HepG2 (cell line): Measurements from ENCODE around the gene RER1. TPM values are rescaled to one million over a fixed set of nuclear protein-coding genes. Genes with fewer than 3 reads are reported as not detected.

ENCODE experiments used
- ATAC-seq: fragments of 200-7000 bp; cut with Tn5 transposase; 3 replicates; pipeline ENCODE4 v1.9.1; 2020; ENCODE audit warnings: mild to moderate bottlenecking, moderate library complexity
- BruUV-seq: library from RNA; stranded (reverse); fragments of 400-500 nt; replicated peaks from 2 replicates; lab custom pipeline; 2021; lab: Mats Ljungman, UMichigan
- CTCF ChIA-PET: fragments of 300-600 bp; formaldehyde crosslinking; extraction: SDS; loops from one replicate; lab custom pipeline; 2021; ENCODE audit warnings: low total read pairs, inconsistent platforms, low intra/inter-chr PET ratio; lab: Yijun Ruan, JAX
- POLR2A ChIA-PET: fragments of 350-600 bp; sonication (Branson Sonifier 250); formaldehyde crosslinking; loops from one replicate; lab custom pipeline; 2020; ENCODE audit warnings: antibody characterized with exemption, inconsistent platforms; lab: Yijun Ruan, JAX
- DNase-seq: peaks from one replicate; pipeline ENCODE4 v3.0.0-alpha.2; 2015; ENCODE audit warnings: low spot score
- FAIRE-seq: peaks from 3 replicates; lab custom pipeline; 2011; peaks lifted over from hg19 to GRCh38; lab: Jason Lieb, UNC
- H2AFZ ChIP-seq: one replicate; pipeline ENCODE4 v1.6.1; 2011; ENCODE audit warnings: low read length, inconsistent platforms
- H3K27ac ChIP-seq: fragments of 300-600 bp; 3 replicates; pipeline ENCODE4 v1.8.0; 2011; ENCODE audit warnings: mixed run types, mild to moderate bottlenecking, mixed read lengths, low read length, inconsistent platforms; ENCODE audit not compliant: insufficient read depth; ENCODE audit errors: extremely low read length
- H3K27me3 ChIP-seq, 2 experiments: fragments of 200-600 bp in 1 of 2; 2 replicates in 1 of 2; 3 replicates in 1 of 2; pipeline versions ENCODE4 v1.6.0 to v1.8.0; 2011; ENCODE audit warnings: low read length in 2 of 2, mild to moderate bottlenecking in 2 of 2, moderate library complexity in 2 of 2, inconsistent platforms in 1 of 2; ENCODE audit not compliant: insufficient read depth in 2 of 2, control insufficient read depth in 1 of 2
- H3K36me3 ChIP-seq, 2 experiments: fragments of 200-600 bp in 1 of 2; replicated peaks in 1 of 2; 2 replicates in 1 of 2; 3 replicates in 1 of 2; pipeline versions ENCODE4 v1.5.1 to v1.8.0; 2011; ENCODE audit warnings: low read length in 2 of 2, inconsistent platforms in 1 of 2; ENCODE audit not compliant: insufficient read depth in 2 of 2, control insufficient read depth in 1 of 2
- H3K4me1 ChIP-seq: 2 replicates; pipeline ENCODE4 v1.5.1; 2012; ENCODE audit warnings: low read length, inconsistent platforms; ENCODE audit not compliant: insufficient read depth
- H3K4me2 ChIP-seq: 2 replicates; pipeline ENCODE4 v1.6.0; 2011; ENCODE audit warnings: low read depth, low read length, inconsistent platforms
- H3K4me3 ChIP-seq, 3 experiments: fragments of 200-600 bp in 1 of 3; sonication (generic), shearing (Covaris generic) in 1 of 3; replicated peaks in 1 of 3; 2 replicates each; pipeline ENCODE4 v1.5.1; 2011 to 2016; ENCODE audit warnings: low read length in 3 of 3, inconsistent platforms in 2 of 3, low read depth in 2 of 3, mild to moderate bottlenecking in 2 of 3, control low read depth in 1 of 3, mixed read lengths in 1 of 3; ENCODE audit not compliant: insufficient read depth in 1 of 3
- H3K79me2 ChIP-seq: one replicate; pipeline ENCODE4 v1.6.1; 2011; ENCODE audit warnings: low read length, inconsistent platforms; ENCODE audit not compliant: insufficient read depth
- H3K9ac ChIP-seq: 2 replicates; pipeline ENCODE4 v1.6.0; 2011; ENCODE audit warnings: mild to moderate bottlenecking, low read depth, low read length, inconsistent platforms; ENCODE audit not compliant: insufficient read depth
- H3K9me3 ChIP-seq: 2 replicates; pipeline ENCODE4 v1.5.1; 2012; ENCODE audit warnings: mild to moderate bottlenecking, low read length
- H4K20me1 ChIP-seq: 2 replicates; pipeline ENCODE4 v1.6.0; 2011; ENCODE audit warnings: inconsistent platforms, mild to moderate bottlenecking, low read length, moderate library complexity; ENCODE audit not compliant: insufficient read depth
- CAMTA2 ChIP-seq: sonication (generic); formaldehyde crosslinking; IDR thresholded peaks from 2 replicates; pipeline ENCODE4 v1.4.0; 2020; ENCODE audit warnings: mild to moderate bottlenecking, missing genetic modification reagents, borderline replicate concordance
- HES4 ChIP-seq: sonication (generic); formaldehyde crosslinking; IDR thresholded peaks from 2 replicates; pipeline ENCODE4 v1.9.0; 2021; ENCODE audit warnings: mild to moderate bottlenecking, missing genetic modification reagents, borderline replicate concordance
- NR2C2 ChIP-seq: sonication (generic); formaldehyde crosslinking; IDR thresholded peaks from 2 replicates; pipeline ENCODE4 v1.4.0; 2020; ENCODE audit warnings: missing genetic modification reagents, mild to moderate bottlenecking, moderate library complexity, borderline replicate concordance
- PAWR ChIP-seq: sonication (generic); formaldehyde crosslinking; IDR thresholded peaks from 2 replicates; pipeline ENCODE4 v1.4.0; 2020; ENCODE audit warnings: missing genetic modification reagents, mild to moderate bottlenecking, borderline replicate concordance
- PHF21A ChIP-seq: sonication (generic); formaldehyde crosslinking; IDR thresholded peaks from 2 replicates; pipeline ENCODE4 v1.5.0; 2020; ENCODE audit warnings: mild to moderate bottlenecking, missing genetic modification reagents
- RAD21 ChIP-seq: fragments of 450-650 bp; formaldehyde crosslinking; IDR thresholded peaks from 2 replicates; pipeline ENCODE4 v1.5.0; 2020; ENCODE audit warnings: mild to moderate bottlenecking
- RBAK ChIP-seq: sonication (generic); formaldehyde crosslinking; IDR thresholded peaks from 2 replicates; pipeline ENCODE4 v1.5.1; 2020; ENCODE audit warnings: mild to moderate bottlenecking, missing genetic modification reagents
- RFXANK ChIP-seq: IDR thresholded peaks from 2 replicates; pipeline ENCODE4 v1.6.1; 2016
- SAFB2 ChIP-seq: sonication (generic); formaldehyde crosslinking; IDR thresholded peaks from 2 replicates; pipeline ENCODE4 v1.5.1; 2020; ENCODE audit warnings: missing genetic modification reagents, low read depth, mild to moderate bottlenecking, borderline replicate concordance
- SALL2 ChIP-seq: sonication (generic); formaldehyde crosslinking; IDR thresholded peaks from 2 replicates; pipeline ENCODE4 v1.8.1; 2023; ENCODE audit warnings: mild to moderate bottlenecking, missing genetic modification reagents, inconsistent platforms
- whole genome bisulfite sequencing: methylation state at CpG from one replicate; pipeline ENCODE4 v1.1.6; 2017; ENCODE audit warnings: low lambda C conversion rate; 5-methylcytosine and 5-hydroxymethylcytosine counted together
- in situ Hi-C: cut with HindIII; loops from 2 replicates; pipeline ENCODE4 v1.10.0; 2017; ENCODE audit warnings: low pct_unique_long_range_greater_than_20kb; ENCODE audit not compliant: extremely low pct_ligation_motif_present
- intact Hi-C: fragments of 100-400 bp; cut with micrococcal nuclease; formaldehyde crosslinking; loops from one replicate; pipeline ENCODE4 v1.10.0; 2022; ENCODE audit not compliant: unreplicated experiment
- polyA plus RNA-seq, 8 experiments: library from polyadenylated mRNA; depleted of rRNA in 3 of 8; stranded (reverse) in 7 of 8; unstranded in 1 of 8; fragments of >200 nt; fragmentation: Illumina TruSeq in 4 of 8; extraction: Trizol in 4 of 8; gene quantifications; 2 replicates each; pipeline versions ENCODE4 v1.2.1 to v1.2.3, GENCODE V29; 2011 to 2016; ENCODE audit warnings: low read depth in 4 of 8, missing spikeins in 1 of 8, mixed read lengths in 1 of 8; ENCODE audit not compliant: insufficient read depth in 1 of 8
- total RNA-seq, 5 experiments: library from RNA; depleted of rRNA; stranded (reverse); fragments of >200 nt; fragmentation: Illumina TruSeq; extraction: Trizol; gene quantifications; 2 replicates each; pipeline ENCODE4 v1.2.3, GENCODE V29; 2016; ENCODE audit warnings: low read depth in 1 of 5
- TF ChIP-seq, protein P1 (sequence below): sonication (generic); formaldehyde crosslinking; IDR thresholded peaks from 2 replicates; pipeline ENCODE4 v1.8.0; 2022; ENCODE audit warnings: mild to moderate bottlenecking, missing genetic modification reagents
- TF ChIP-seq, protein P2 (sequence below): IDR thresholded peaks from 2 replicates; pipeline ENCODE4 v1.6.1; 2016
- TF ChIP-seq, protein P3 (sequence below): sonication (generic); formaldehyde crosslinking; IDR thresholded peaks from 2 replicates; pipeline ENCODE4 v1.5.0; 2020; ENCODE audit warnings: mild to moderate bottlenecking, missing genetic modification reagents, moderate library complexity

The RER1 gene
- total and polyA plus RNA-seq, 2 of the 13 experiments (the other 11 are each of a cell fraction or from before 2014, with no cell fraction given) = 128 to 164 TPM

DNA sequence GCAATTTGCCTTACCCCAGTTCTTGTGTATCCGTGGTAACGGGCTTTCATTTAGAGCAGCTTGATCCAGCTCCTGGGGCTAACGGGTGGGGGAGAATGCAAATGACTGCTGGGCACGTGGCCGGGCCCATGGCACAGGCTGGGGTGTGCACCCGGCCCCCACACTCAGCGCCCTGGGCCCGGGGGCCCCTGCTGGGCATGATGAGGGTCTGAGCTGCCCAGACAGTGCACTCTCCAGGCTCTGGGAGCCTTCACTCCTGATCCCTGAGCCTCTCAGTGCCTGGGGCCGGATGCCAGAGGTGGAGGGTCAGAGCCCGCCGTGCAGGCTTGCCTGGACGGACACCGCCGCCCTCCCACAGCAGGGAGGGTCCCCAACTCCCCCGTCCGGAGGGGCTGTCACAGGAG is 40.8 kb downstream of the RER1 start:
- no peaks in the 10 kb centered on the region for H3K36me3 ChIP-seq
- in situ Hi-C loops = no loop called here
- no peak overlapping the region for H2AFZ ChIP-seq
- H3K27ac ChIP-seq = no peak overlapping the region
- BruUV-seq = no TSS peak
- peaks cover 19 to 60% of the 10 kb centered on the region in 2 experiments for H3K27me3 ChIP-seq
- no peak overlapping the region for H3K4me3 ChIP-seq
- no peak for ATAC-seq
- H3K9me3 ChIP-seq = peaks cover 12% of the 10 kb centered on the region; the same call in 1 of the 2 replicates
- POLR2A ChIA-PET = no interaction called here
- TF ChIP-seq RAD21 (CRISPR knock-in tag) (no peak), SAFB2 (CRISPR knock-in tag) (no peak), HES4 (CRISPR knock-in tag) (no peak), PHF21A (CRISPR knock-in tag) (no peak), RFXANK (CRISPR knock-in tag) (no peak), CAMTA2 (CRISPR knock-in tag) (no peak), PAWR (no peak), SALL2 (no peak), RBAK (CRISPR knock-in tag) (no peak), NR2C2 (CRISPR knock-in tag) (no peak)
- TF ChIP-seq, protein P1, sequence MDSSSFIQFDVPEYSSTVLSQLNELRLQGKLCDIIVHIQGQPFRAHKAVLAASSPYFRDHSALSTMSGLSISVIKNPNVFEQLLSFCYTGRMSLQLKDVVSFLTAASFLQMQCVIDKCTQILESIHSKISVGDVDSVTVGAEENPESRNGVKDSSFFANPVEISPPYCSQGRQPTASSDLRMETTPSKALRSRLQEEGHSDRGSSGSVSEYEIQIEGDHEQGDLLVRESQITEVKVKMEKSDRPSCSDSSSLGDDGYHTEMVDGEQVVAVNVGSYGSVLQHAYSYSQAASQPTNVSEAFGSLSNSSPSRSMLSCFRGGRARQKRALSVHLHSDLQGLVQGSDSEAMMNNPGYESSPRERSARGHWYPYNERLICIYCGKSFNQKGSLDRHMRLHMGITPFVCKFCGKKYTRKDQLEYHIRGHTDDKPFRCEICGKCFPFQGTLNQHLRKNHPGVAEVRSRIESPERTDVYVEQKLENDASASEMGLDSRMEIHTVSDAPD (CRISPR knock-in tag) = no peak
- TF ChIP-seq, protein P2, sequence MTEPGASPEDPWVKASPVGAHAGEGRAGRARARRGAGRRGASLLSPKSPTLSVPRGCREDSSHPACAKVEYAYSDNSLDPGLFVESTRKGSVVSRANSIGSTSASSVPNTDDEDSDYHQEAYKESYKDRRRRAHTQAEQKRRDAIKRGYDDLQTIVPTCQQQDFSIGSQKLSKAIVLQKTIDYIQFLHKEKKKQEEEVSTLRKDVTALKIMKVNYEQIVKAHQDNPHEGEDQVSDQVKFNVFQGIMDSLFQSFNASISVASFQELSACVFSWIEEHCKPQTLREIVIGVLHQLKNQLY (CRISPR knock-in tag) = no peak
- TF ChIP-seq, protein P3, sequence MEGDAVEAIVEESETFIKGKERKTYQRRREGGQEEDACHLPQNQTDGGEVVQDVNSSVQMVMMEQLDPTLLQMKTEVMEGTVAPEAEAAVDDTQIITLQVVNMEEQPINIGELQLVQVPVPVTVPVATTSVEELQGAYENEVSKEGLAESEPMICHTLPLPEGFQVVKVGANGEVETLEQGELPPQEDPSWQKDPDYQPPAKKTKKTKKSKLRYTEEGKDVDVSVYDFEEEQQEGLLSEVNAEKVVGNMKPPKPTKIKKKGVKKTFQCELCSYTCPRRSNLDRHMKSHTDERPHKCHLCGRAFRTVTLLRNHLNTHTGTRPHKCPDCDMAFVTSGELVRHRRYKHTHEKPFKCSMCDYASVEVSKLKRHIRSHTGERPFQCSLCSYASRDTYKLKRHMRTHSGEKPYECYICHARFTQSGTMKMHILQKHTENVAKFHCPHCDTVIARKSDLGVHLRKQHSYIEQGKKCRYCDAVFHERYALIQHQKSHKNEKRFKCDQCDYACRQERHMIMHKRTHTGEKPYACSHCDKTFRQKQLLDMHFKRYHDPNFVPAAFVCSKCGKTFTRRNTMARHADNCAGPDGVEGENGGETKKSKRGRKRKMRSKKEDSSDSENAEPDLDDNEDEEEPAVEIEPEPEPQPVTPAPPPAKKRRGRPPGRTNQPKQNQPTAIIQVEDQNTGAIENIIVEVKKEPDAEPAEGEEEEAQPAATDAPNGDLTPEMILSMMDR (CRISPR knock-in tag) = no peak
- TF ChIP-seq, all 625 proteins: peak for 0
- Histone ChIP-seq H3K4me2 (no peak overlapping the region), H3K9ac (no peak overlapping the region), H3K4me1 (no peaks in the 10 kb centered on the region), H4K20me1 (peaks cover 3% of the 10 kb centered on the region; the same call in 1 of the 2 replicates), H3K79me2 (no peaks in the 10 kb centered on the region)
- CTCF ChIA-PET = no interaction called here
- FAIRE-seq (no peak), DNase-seq (no peak)
- WGBS = 33% methylated on average over 2 of the region's 16 CpGs
- intact Hi-C loops = no loop called here
